ENCODE results near the gene CYP2J2. TPM values are rescaled to one million over a fixed set of nuclear protein-coding genes. Genes with fewer than 3 reads are reported as not detected.
"Not testable (repeated sequence)": the region's sequence is repeated elsewhere in the genome, so short reads cannot be mapped to it uniquely, and the experiment has no call there.

Gene CYP2J2
- total and polyA plus RNA-seq, 9 donors = 0.12 to 1.4 (median 0.29) TPM; not detected in 3

- TF ChIP-seq CTCF (IDR thresholded peaks at IDR 0.05) (no peak), POLR2A (IDR thresholded peaks at IDR 0.05) (no peak), EP300 (IDR thresholded peaks at IDR 0.05) (no peak)
- intact Hi-C loops (cut with DNase I) = no loop called here
Measured at GRCh38 chr1:59917785-59918180, 8.8 kb downstream of the CYP2J2 start.

GRCh38 chr1:59917026-59917784 lies 9.4 kb downstream of the CYP2J2 start:
- Histone ChIP-seq H3K27me3 (no peaks in the 10 kb centered on the region), H3K9me3 (no peaks in the 10 kb centered on the region), H3K27ac (no peak overlapping the region), H3K4me1 (ENCODE audit: insufficient read depth) (no peaks in the 10 kb centered on the region), H3K4me3 (no peak overlapping the region), H3K36me3 (no peaks in the 10 kb centered on the region)
- WGBS, 3 donors = 93 to 94% (median 93%) methylated on average over 10 of the region's 10 CpGs
- no peak for TF ChIP-seq CTCF (IDR thresholded peaks at IDR 0.05)
- no peak for TF ChIP-seq EP300 (IDR thresholded peaks at IDR 0.05)
- TF ChIP-seq POLR2A (IDR thresholded peaks at IDR 0.05) = no peak
- no peak for DNase-seq
- intact Hi-C loops (cut with DNase I) = no loop called here

More at GRCh38 chr1:59917785-59918180, 8.8 kb downstream of the CYP2J2 start:
- Histone ChIP-seq H3K4me1 (ENCODE audit: insufficient read depth) (no peaks in the 10 kb centered on the region), H3K36me3 (no peaks in the 10 kb centered on the region), H3K9me3 (no peaks in the 10 kb centered on the region), H3K4me3 (no peak overlapping the region), H3K27me3 (no peaks in the 10 kb centered on the region), H3K27ac (no peak overlapping the region)
- no peak for DNase-seq
- WGBS, 3 donors = 89 to 95% (median 94%) methylated on average over 2 of the region's 2 CpGs

- 47 to 59% (median 48%) methylated on average over 1 of the region's 1 CpG for WGBS, 3 donors
Measured at GRCh38 chr1:59915516-59915915, 11.1 kb downstream of the CYP2J2 start.

GRCh38 chr1:59914791-59915286 lies 11.7 kb downstream of the CYP2J2 start:
- WGBS, 3 donors = 50 to 73% (median 53%) methylated on average over 7 of the region's 7 CpGs
- DNase-seq; intact Hi-C loops (cut with DNase I); H3K36me3 ChIP-seq; H3K9me3 ChIP-seq; H3K4me3 ChIP-seq; H3K4me1 ChIP-seq (ENCODE audit: insufficient read depth); H3K27me3 ChIP-seq; H3K27ac ChIP-seq: not testable (repeated sequence)

More at GRCh38 chr1:59915516-59915915, 11.1 kb downstream of the CYP2J2 start:
- no peak overlapping the region for H3K4me3 ChIP-seq
- H3K9me3 ChIP-seq = no peaks in the 10 kb centered on the region
- no peak for TF ChIP-seq POLR2A (IDR thresholded peaks at IDR 0.05)
- TF ChIP-seq CTCF (IDR thresholded peaks at IDR 0.05) = no peak
- no peak for TF ChIP-seq EP300 (IDR thresholded peaks at IDR 0.05)
- no peaks in the 10 kb centered on the region for H3K27me3 ChIP-seq
- H3K36me3 ChIP-seq = no peaks in the 10 kb centered on the region
- H3K27ac ChIP-seq = no peak overlapping the region
- no peaks in the 10 kb centered on the region for H3K4me1 ChIP-seq (ENCODE audit: insufficient read depth)
- intact Hi-C loops (cut with DNase I) = no loop called here
- DNase-seq = no peak

GRCh38 chr1:59908682-59909081 lies 17.9 kb downstream of the CYP2J2 start:
- no peaks in the 10 kb centered on the region for H3K36me3 ChIP-seq
- H3K27me3 ChIP-seq = no peaks in the 10 kb centered on the region
- H3K9me3 ChIP-seq = no peaks in the 10 kb centered on the region
- intact Hi-C loops (cut with DNase I) = no loop called here
- TF ChIP-seq EP300 (IDR thresholded peaks at IDR 0.05) (no peak), CTCF (IDR thresholded peaks at IDR 0.05) (no peak), POLR2A (IDR thresholded peaks at IDR 0.05) (no peak)
- no peaks in the 10 kb centered on the region for H3K4me1 ChIP-seq (ENCODE audit: insufficient read depth)
- no peak overlapping the region for H3K4me3 ChIP-seq
- 93 to 96% (median 95%) methylated on average over 2 of the region's 2 CpGs for WGBS, 3 donors
- no peak for DNase-seq
- H3K27ac ChIP-seq = no peak overlapping the region

Data from ovary (tissue), 9 donors.